Measurements from ENCODE around the gene NCAM1.

Gene NCAM1

GRCh38 chr11:113159988-113160807 lies 199.0 kb downstream of the NCAM1 start:
- no peak overlapping the region for H3K4me3 ChIP-seq (ENCODE audit: low read length)
- TF ChIP-seq CTCF (IDR thresholded peaks at IDR 0.05; ENCODE audit: insufficient read depth, low read depth, low read length, missing control alignments): no peak
- no peak for DNase-seq (ENCODE audit: low read depth)

- no peak for DNase-seq (ENCODE audit: low read depth)
- no peak for TF ChIP-seq CTCF (IDR thresholded peaks at IDR 0.05; ENCODE audit: insufficient read depth, low read depth, low read length, missing control alignments)
- H3K4me3 ChIP-seq (ENCODE audit: low read length): no peak overlapping the region
These were observed 199.5 kb downstream of the NCAM1 start for GRCh38 chr11:113160808-113161124.

- no peak for TF ChIP-seq CTCF (IDR thresholded peaks at IDR 0.05; ENCODE audit: insufficient read depth, low read depth, low read length, missing control alignments)
- no peak overlapping the region for H3K4me3 ChIP-seq (ENCODE audit: low read length)
- DNase-seq (ENCODE audit: low read depth): no peak
These were observed 200.7 kb downstream of the NCAM1 start for GRCh38 chr11:113161711-113162591.

- DNase-seq (ENCODE audit: low read depth): no peak
- no peak for TF ChIP-seq CTCF (IDR thresholded peaks at IDR 0.05; ENCODE audit: insufficient read depth, low read depth, low read length, missing control alignments)
- H3K4me3 ChIP-seq (ENCODE audit: low read length): no peak overlapping the region
These were observed 201.4 kb downstream of the NCAM1 start for GRCh38 chr11:113162592-113162962.

- H3K4me3 ChIP-seq (ENCODE audit: low read length): no peak overlapping the region
- TF ChIP-seq CTCF (IDR thresholded peaks at IDR 0.05; ENCODE audit: insufficient read depth, low read depth, low read length, missing control alignments): no peak
- no peak for DNase-seq (ENCODE audit: low read depth)
These were observed 202.2 kb downstream of the NCAM1 start for GRCh38 chr11:113163291-113164030.

GRCh38 chr11:113166280-113166679 lies 205.1 kb downstream of the NCAM1 start:
- no peak for TF ChIP-seq CTCF (IDR thresholded peaks at IDR 0.05; ENCODE audit: insufficient read depth, low read depth, low read length, missing control alignments)
- no peak for DNase-seq (ENCODE audit: low read depth)
- no peak overlapping the region for H3K4me3 ChIP-seq (ENCODE audit: low read length)
